ENCODE results near the gene SLK.

SLK gene

DNA sequence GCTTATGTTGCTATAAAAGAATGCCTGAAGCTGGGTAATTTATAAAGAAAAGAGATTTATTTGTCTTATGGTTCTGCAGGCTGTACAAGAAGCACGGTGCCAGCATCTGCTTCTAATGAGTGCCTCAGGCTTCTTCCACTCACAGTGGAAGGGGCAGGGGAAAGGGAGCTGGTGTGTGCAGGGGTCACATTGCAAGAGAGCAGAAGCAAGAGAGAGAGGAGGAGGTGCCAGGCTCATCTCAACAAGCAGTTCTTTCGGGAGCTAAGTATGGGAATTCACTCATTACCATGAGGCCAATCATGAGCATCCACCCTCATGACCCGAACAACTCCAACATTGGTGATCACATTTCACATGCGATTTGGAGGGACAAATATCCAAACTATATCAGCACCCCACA is 17.2 kb upstream of the SLK start:
- H2AFZ ChIP-seq (ENCODE audit: low read length): no peak overlapping the region
- no peaks in the 10 kb centered on the region for H3K4me1 ChIP-seq (ENCODE audit: insufficient read depth, low read length, poor library complexity, severe bottlenecking)
- H3K9me3 ChIP-seq (ENCODE audit: insufficient read depth, low read depth, low read length): no peaks in the 10 kb centered on the region
- no peak overlapping the region for H3K4me3 ChIP-seq (ENCODE audit: low read length, poor library complexity, severe bottlenecking)
- H3K9ac ChIP-seq (ENCODE audit: low read depth, low read length, poor library complexity, severe bottlenecking): no peak overlapping the region
- no peak for TF ChIP-seq EZH2phosphoT487 (IDR thresholded peaks at IDR 0.05; ENCODE audit: borderline replicate concordance)
- TF ChIP-seq, protein P1, sequence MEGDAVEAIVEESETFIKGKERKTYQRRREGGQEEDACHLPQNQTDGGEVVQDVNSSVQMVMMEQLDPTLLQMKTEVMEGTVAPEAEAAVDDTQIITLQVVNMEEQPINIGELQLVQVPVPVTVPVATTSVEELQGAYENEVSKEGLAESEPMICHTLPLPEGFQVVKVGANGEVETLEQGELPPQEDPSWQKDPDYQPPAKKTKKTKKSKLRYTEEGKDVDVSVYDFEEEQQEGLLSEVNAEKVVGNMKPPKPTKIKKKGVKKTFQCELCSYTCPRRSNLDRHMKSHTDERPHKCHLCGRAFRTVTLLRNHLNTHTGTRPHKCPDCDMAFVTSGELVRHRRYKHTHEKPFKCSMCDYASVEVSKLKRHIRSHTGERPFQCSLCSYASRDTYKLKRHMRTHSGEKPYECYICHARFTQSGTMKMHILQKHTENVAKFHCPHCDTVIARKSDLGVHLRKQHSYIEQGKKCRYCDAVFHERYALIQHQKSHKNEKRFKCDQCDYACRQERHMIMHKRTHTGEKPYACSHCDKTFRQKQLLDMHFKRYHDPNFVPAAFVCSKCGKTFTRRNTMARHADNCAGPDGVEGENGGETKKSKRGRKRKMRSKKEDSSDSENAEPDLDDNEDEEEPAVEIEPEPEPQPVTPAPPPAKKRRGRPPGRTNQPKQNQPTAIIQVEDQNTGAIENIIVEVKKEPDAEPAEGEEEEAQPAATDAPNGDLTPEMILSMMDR (conservative IDR thresholded peaks at IDR 0.05; ENCODE audit: low read length): no peak
- no peaks in the 10 kb centered on the region for H3K79me2 ChIP-seq (ENCODE audit: insufficient read depth, low read length)
- H3K36me3 ChIP-seq (ENCODE audit: insufficient read depth, low read length): no peaks in the 10 kb centered on the region
- H3K4me2 ChIP-seq (ENCODE audit: low read depth, low read length, poor library complexity, severe bottlenecking): no peak overlapping the region
- peaks cover 93% of the 10 kb centered on the region for H3K27me3 ChIP-seq (ENCODE audit: insufficient read depth, low read length, poor library complexity, severe bottlenecking)
- H3K9me2 ChIP-seq (replicated peaks; ENCODE audit: low read depth, low read length): no peaks in the 10 kb centered on the region
- H4K20me1 ChIP-seq (ENCODE audit: insufficient read depth, low read length, poor library complexity, severe bottlenecking): no peaks in the 10 kb centered on the region
- no peaks in the 10 kb centered on the region for H3F3A ChIP-seq (ENCODE audit: low read depth)

DNA sequence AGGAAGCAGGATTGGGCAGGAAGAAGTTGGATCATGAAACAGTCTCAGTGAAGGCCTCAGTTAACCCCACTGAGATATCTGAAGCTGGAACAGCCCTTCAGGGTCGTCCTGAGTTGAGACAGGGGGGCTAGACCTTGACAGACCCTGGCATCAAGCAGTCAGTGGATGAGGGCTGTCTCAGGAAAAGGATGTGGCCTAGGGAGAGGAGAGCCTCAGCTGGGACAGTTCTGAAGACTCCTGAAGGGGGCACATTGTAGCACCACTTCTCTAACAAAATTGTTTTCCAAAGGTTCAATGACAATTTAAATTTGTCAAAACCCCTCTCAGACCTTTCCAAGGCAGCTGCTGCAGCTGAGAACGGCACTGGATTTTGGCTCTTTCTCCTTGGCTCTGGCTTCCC is 15.8 kb upstream of the SLK start:
- H2AFZ ChIP-seq (ENCODE audit: low read length): no peak overlapping the region
- H3K4me1 ChIP-seq (ENCODE audit: insufficient read depth, low read length, poor library complexity, severe bottlenecking): no peaks in the 10 kb centered on the region
- no peak for TF ChIP-seq EZH2phosphoT487 (IDR thresholded peaks at IDR 0.05; ENCODE audit: borderline replicate concordance)
- TF ChIP-seq, protein P1 (conservative IDR thresholded peaks at IDR 0.05; ENCODE audit: low read length): no peak; the same call in 1 of the 2 replicates
- H3K9me3 ChIP-seq (ENCODE audit: insufficient read depth, low read depth, low read length): no peaks in the 10 kb centered on the region
- H3F3A ChIP-seq (ENCODE audit: low read depth): no peaks in the 10 kb centered on the region
- no peak overlapping the region for H3K4me2 ChIP-seq (ENCODE audit: low read depth, low read length, poor library complexity, severe bottlenecking)
- H3K36me3 ChIP-seq (ENCODE audit: insufficient read depth, low read length): no peaks in the 10 kb centered on the region
- H3K27me3 ChIP-seq (ENCODE audit: insufficient read depth, low read length, poor library complexity, severe bottlenecking): peaks cover 84% of the 10 kb centered on the region
- H4K20me1 ChIP-seq (ENCODE audit: insufficient read depth, low read length, poor library complexity, severe bottlenecking): no peaks in the 10 kb centered on the region
- no peak overlapping the region for H3K4me3 ChIP-seq (ENCODE audit: low read length, poor library complexity, severe bottlenecking)
- no peak overlapping the region for H3K9ac ChIP-seq (ENCODE audit: low read depth, low read length, poor library complexity, severe bottlenecking)
- no peaks in the 10 kb centered on the region for H3K9me2 ChIP-seq (replicated peaks; ENCODE audit: low read depth, low read length)
- H3K79me2 ChIP-seq (ENCODE audit: insufficient read depth, low read length): no peaks in the 10 kb centered on the region

DNA sequence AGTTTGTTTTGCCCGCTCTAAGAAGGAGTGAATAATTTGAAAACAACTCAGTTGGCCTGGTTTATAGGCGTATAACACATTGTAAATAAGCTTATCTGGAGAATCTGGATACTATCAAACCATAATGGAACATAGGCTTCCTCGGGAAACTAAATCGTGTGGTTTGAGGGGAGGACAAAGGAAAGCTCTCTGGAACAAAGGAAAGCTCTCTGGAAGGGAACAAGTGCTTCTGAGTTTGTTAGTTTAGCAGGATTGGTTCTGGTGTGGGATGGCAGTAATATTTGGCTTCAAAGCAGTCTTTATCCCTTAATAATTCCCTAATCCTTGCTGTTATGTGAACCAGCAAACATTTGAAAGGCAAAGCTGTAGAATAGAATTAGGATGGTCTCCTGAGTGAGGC is 15.0 kb upstream of the SLK start:
- no peak overlapping the region for H2AFZ ChIP-seq (ENCODE audit: low read length)
- H4K20me1 ChIP-seq (ENCODE audit: insufficient read depth, low read length, poor library complexity, severe bottlenecking): no peaks in the 10 kb centered on the region
- no peaks in the 10 kb centered on the region for H3K9me2 ChIP-seq (replicated peaks; ENCODE audit: low read depth, low read length)
- H3K9ac ChIP-seq (ENCODE audit: low read depth, low read length, poor library complexity, severe bottlenecking): no peak overlapping the region
- H3K4me3 ChIP-seq (ENCODE audit: low read length, poor library complexity, severe bottlenecking): no peak overlapping the region
- no peaks in the 10 kb centered on the region for H3F3A ChIP-seq (ENCODE audit: low read depth)
- no peaks in the 10 kb centered on the region for H3K36me3 ChIP-seq (ENCODE audit: insufficient read depth, low read length)
- H3K9me3 ChIP-seq (ENCODE audit: insufficient read depth, low read depth, low read length): no peaks in the 10 kb centered on the region
- no peak for TF ChIP-seq EZH2phosphoT487 (IDR thresholded peaks at IDR 0.05; ENCODE audit: borderline replicate concordance)
- TF ChIP-seq, protein P1 (conservative IDR thresholded peaks at IDR 0.05; ENCODE audit: low read length): no peak
- H3K4me2 ChIP-seq (ENCODE audit: low read depth, low read length, poor library complexity, severe bottlenecking): no peak overlapping the region
- H3K4me1 ChIP-seq (ENCODE audit: insufficient read depth, low read length, poor library complexity, severe bottlenecking): no peaks in the 10 kb centered on the region
- no peaks in the 10 kb centered on the region for H3K79me2 ChIP-seq (ENCODE audit: insufficient read depth, low read length)
- H3K27me3 ChIP-seq (ENCODE audit: insufficient read depth, low read length, poor library complexity, severe bottlenecking): peaks cover 84% of the 10 kb centered on the region
